ENCODE measurements around the gene LOXHD1.

DNA sequence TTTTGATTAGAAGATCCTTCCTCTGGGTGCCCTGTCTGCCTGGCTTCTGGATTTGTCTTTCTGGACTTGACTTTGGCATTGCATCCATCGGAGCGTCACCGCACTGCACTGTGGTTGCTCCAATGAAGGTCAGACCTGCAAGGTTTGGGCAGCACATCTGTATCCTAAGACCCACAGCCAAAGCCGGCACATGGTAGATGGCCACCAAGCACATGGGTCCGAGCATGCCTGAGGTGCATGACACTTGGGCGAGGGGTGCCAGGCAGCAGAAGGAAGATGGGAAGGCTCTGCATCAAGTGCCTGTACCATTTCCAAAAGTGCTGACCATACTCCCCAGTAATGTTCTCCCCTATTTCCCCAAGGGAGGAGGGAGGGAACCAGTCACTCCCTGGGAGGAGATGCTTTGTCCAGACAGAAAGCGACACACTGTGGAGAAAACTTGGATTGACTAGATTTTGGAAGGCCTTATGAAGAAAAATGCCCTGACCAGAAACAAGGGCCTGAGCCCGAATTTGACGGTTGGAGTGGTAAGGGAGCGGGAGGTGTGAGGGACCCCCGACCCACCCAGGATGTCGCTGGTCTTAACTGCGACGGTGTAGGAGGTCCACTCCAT is 149.9 kb downstream of the LOXHD1 start:
- TF ChIP-seq, protein P1, sequence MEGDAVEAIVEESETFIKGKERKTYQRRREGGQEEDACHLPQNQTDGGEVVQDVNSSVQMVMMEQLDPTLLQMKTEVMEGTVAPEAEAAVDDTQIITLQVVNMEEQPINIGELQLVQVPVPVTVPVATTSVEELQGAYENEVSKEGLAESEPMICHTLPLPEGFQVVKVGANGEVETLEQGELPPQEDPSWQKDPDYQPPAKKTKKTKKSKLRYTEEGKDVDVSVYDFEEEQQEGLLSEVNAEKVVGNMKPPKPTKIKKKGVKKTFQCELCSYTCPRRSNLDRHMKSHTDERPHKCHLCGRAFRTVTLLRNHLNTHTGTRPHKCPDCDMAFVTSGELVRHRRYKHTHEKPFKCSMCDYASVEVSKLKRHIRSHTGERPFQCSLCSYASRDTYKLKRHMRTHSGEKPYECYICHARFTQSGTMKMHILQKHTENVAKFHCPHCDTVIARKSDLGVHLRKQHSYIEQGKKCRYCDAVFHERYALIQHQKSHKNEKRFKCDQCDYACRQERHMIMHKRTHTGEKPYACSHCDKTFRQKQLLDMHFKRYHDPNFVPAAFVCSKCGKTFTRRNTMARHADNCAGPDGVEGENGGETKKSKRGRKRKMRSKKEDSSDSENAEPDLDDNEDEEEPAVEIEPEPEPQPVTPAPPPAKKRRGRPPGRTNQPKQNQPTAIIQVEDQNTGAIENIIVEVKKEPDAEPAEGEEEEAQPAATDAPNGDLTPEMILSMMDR (IDR thresholded peaks at IDR 0.05): no peak
- TF ChIP-seq EP300 (IDR thresholded peaks at IDR 0.05): no peak
- TF ChIP-seq POLR2AphosphoS5 (IDR thresholded peaks at IDR 0.05): no peak
